IMR-90 (cell line): ENCODE measurements around the gene SLCO1B1. TPM values are rescaled to one million over a fixed set of nuclear protein-coding genes. Genes with fewer than 3 reads are reported as not detected.

Source experiments
- ATAC-seq: fragments of 200-7000 bp; cut with Tn5 transposase; 2 replicates; pipeline ENCODE4 v1.9.1; 2020; ENCODE audit warnings: low read depth, mild to moderate bottlenecking, moderate library complexity
- BruUV-seq: library from RNA; stranded (reverse); fragments of 400-500 nt; replicated peaks from 2 replicates; lab custom pipeline; 2021; lab: Mats Ljungman, UMichigan
- CTCF ChIA-PET: fragments of 300-600 bp; formaldehyde crosslinking; extraction: SDS; loops from one replicate; lab custom pipeline; 2021; ENCODE audit warnings: antibody characterized with exemption; lab: Yijun Ruan, JAX
- POLR2A ChIA-PET: fragments of 300-600 bp; sonication (Branson Sonifier 250); formaldehyde crosslinking; loops from one replicate; lab custom pipeline; 2022; ENCODE audit warnings: antibody characterized with exemption; ENCODE audit not compliant: unreplicated experiment; lab: Charles Lee
- DNase-seq: peaks from one replicate; pipeline ENCODE4 v3.0.0; 2013
- H2AFZ ChIP-seq: replicated peaks from 2 replicates; pipeline ENCODE3; 2013; ENCODE audit warnings: low read length, mild to moderate bottlenecking; ENCODE audit not compliant: poor library complexity
- H2AK5ac ChIP-seq: 2 replicates; pipeline ENCODE4 v1.6.1; 2013; ENCODE audit warnings: low read depth, low read length, inconsistent platforms
- H2AK9ac ChIP-seq: replicated peaks from 2 replicates; pipeline ENCODE3; 2013; ENCODE audit warnings: mild to moderate bottlenecking, low read depth, low read length, moderate library complexity; ENCODE audit not compliant: poor library complexity
- H2BK120ac ChIP-seq: 2 replicates; pipeline ENCODE4 v1.6.1; 2013; ENCODE audit warnings: low read depth, low read length, inconsistent platforms
- H2BK15ac ChIP-seq: 3 replicates; pipeline ENCODE4 v1.6.1; 2013; ENCODE audit warnings: low read depth, low read length, inconsistent platforms
- H2BK20ac ChIP-seq: 2 replicates; pipeline ENCODE4 v1.6.1; 2013; ENCODE audit warnings: low read depth, mild to moderate bottlenecking, inconsistent platforms, low read length, moderate library complexity
- H2BK5ac ChIP-seq: 2 replicates; pipeline ENCODE4 v1.6.1; 2013; ENCODE audit warnings: mild to moderate bottlenecking, low read depth, low read length, inconsistent platforms; ENCODE audit not compliant: poor library complexity, severe bottlenecking
- H3K14ac ChIP-seq: replicated peaks from 2 replicates; pipeline ENCODE4 v1.6.1; 2013; ENCODE audit warnings: low read depth, low read length, inconsistent platforms
- H3K18ac ChIP-seq: 2 replicates; pipeline ENCODE4 v1.6.1; 2013; ENCODE audit warnings: low read depth, low read length, control low read depth
- H3K23ac ChIP-seq: 2 replicates; pipeline ENCODE4 v1.6.1; 2013; ENCODE audit warnings: low read depth, low read length, inconsistent platforms
- H3K27ac ChIP-seq: 2 replicates; pipeline ENCODE4 v1.5.1; 2013; ENCODE audit warnings: mild to moderate bottlenecking, control low read depth, low read length; ENCODE audit not compliant: insufficient read depth
- H3K27me3 ChIP-seq: 2 replicates; pipeline ENCODE4 v1.6.1; 2013; ENCODE audit warnings: low read length; ENCODE audit not compliant: control insufficient read depth, insufficient read depth
- H3K36me3 ChIP-seq: 2 replicates; pipeline ENCODE4 v1.6.1; 2013; ENCODE audit warnings: low read length, mixed read lengths; ENCODE audit not compliant: control insufficient read depth, insufficient read depth
- H3K4ac ChIP-seq: 2 replicates; pipeline ENCODE4 v1.6.1; 2013; ENCODE audit warnings: low read depth, low read length, inconsistent platforms
- H3K4me1 ChIP-seq: 2 replicates; pipeline ENCODE4 v1.6.1; 2013; ENCODE audit warnings: low read length, mixed read lengths; ENCODE audit not compliant: control insufficient read depth, insufficient read depth
- H3K4me2 ChIP-seq: 2 replicates; pipeline ENCODE4 v1.6.1; 2013; ENCODE audit warnings: low read depth, mild to moderate bottlenecking, control low read depth, low read length, moderate library complexity
- H3K4me3 ChIP-seq: 2 replicates; pipeline ENCODE4 v1.5.1; 2013; ENCODE audit warnings: low read depth, mild to moderate bottlenecking, control low read depth, low read length, moderate library complexity; ENCODE audit not compliant: insufficient read depth
- H3K56ac ChIP-seq: 2 replicates; pipeline ENCODE4 v1.6.1; 2013; ENCODE audit warnings: low read length, inconsistent platforms; ENCODE audit not compliant: insufficient read depth; ENCODE audit errors: extremely low read depth
- H3K79me1 ChIP-seq, 2 experiments: 2 replicates each; pipeline ENCODE4 v1.6.1; 2013; ENCODE audit warnings: low read length in 2 of 2, inconsistent platforms in 1 of 2, low read depth in 1 of 2
- H3K9ac ChIP-seq: 2 replicates; pipeline ENCODE4 v1.6.1; 2013; ENCODE audit warnings: low read depth, low read length, control low read depth
- H3K9me1 ChIP-seq: 2 replicates; pipeline ENCODE4 v1.6.1; 2013; ENCODE audit warnings: low read length, inconsistent platforms; ENCODE audit not compliant: insufficient read depth
- H3K9me3 ChIP-seq: 2 replicates; pipeline ENCODE4 v1.6.1; 2013; ENCODE audit warnings: low read length; ENCODE audit not compliant: control insufficient read depth, insufficient read depth
- H4K20me1 ChIP-seq: 2 replicates; pipeline ENCODE4 v1.6.1; 2013; ENCODE audit warnings: low read length, inconsistent platforms; ENCODE audit not compliant: insufficient read depth
- H4K5ac ChIP-seq: 2 replicates; pipeline ENCODE4 v1.6.1; 2013; ENCODE audit warnings: mild to moderate bottlenecking, low read depth, low read length, control low read depth
- H4K8ac ChIP-seq, 2 experiments: 2 replicates each; pipeline ENCODE4 v1.6.1; 2013; ENCODE audit warnings: low read depth in 2 of 2, low read length in 2 of 2, control low read depth in 1 of 2, inconsistent platforms in 1 of 2
- H4K91ac ChIP-seq: 2 replicates; pipeline ENCODE4 v1.6.1; 2013; ENCODE audit warnings: low read depth, low read length, inconsistent platforms; ENCODE audit not compliant: insufficient read depth
- CEBPB ChIP-seq: IDR thresholded peaks from 2 replicates; pipeline ENCODE4 v1.6.1; 2012; ENCODE audit warnings: low read depth, low read length, improper control_type of control experiment
- CTCF ChIP-seq: conservative IDR thresholded peaks from 2 replicates; pipeline ENCODE4 v1.5.1; 2012; ENCODE audit warnings: mild to moderate bottlenecking, low read depth, low read length, improper control_type of control experiment
- FOS ChIP-seq: fragments of 150-350 bp; IDR thresholded peaks from 2 replicates; pipeline ENCODE4 v1.6.1; 2016; ENCODE audit warnings: low read depth, low read length
- MAFK ChIP-seq: IDR thresholded peaks from 2 replicates; pipeline ENCODE4 v1.6.1; 2012; ENCODE audit warnings: low read depth, low read length, improper control_type of control experiment
- MAZ ChIP-seq: IDR thresholded peaks from 2 replicates; pipeline ENCODE4 v1.6.1; 2012; ENCODE audit warnings: low read depth, mild to moderate bottlenecking, low read length, improper control_type of control experiment, moderate library complexity, borderline replicate concordance
- MXI1 ChIP-seq: IDR thresholded peaks from 2 replicates; pipeline ENCODE4 v1.6.1; 2012; ENCODE audit warnings: low read depth, mild to moderate bottlenecking, low read length, moderate library complexity, borderline replicate concordance
- POLR2A ChIP-seq: IDR thresholded peaks from 2 replicates; pipeline ENCODE4 v1.6.1; 2012; ENCODE audit warnings: mild to moderate bottlenecking, low read depth, low read length
- RCOR1 ChIP-seq: IDR thresholded peaks from 2 replicates; pipeline ENCODE4 v1.6.1; 2012; ENCODE audit warnings: mild to moderate bottlenecking, low read length, improper control_type of control experiment; ENCODE audit not compliant: insufficient replicate concordance
- RFX5 ChIP-seq: IDR thresholded peaks from 2 replicates; pipeline ENCODE4 v1.8.0; 2012; ENCODE audit warnings: low read depth, mild to moderate bottlenecking, low read length, moderate library complexity
- WGBS, 2 experiments: methylation state at CpG; one replicate each; pipeline versions ENCODE4 v1.1.5 to v1.1.7; 2013; ENCODE audit warnings: missing lambda C conversion rate in 2 of 2; ENCODE audit not compliant: insufficient read length in 1 of 2; ENCODE audit errors: extremely low coverage in 2 of 2; 5-methylcytosine and 5-hydroxymethylcytosine counted together
- dilution Hi-C: fragments of 300-500 bp; cut with HindIII; formaldehyde crosslinking; loops from one replicate; pipeline ENCODE4 v1.14.3; 2018; ENCODE audit warnings: low sequenced_read_pairs; ENCODE audit not compliant: unreplicated experiment
- in situ Hi-C: fragments of 300-500 bp; cut with MboI; formaldehyde crosslinking; loops from 3 replicates; pipeline ENCODE4 v1.14.3; 2019; ENCODE audit warnings: low sequenced_read_pairs, inconsistent platforms, mixed read lengths
- intact Hi-C: fragments of 100-400 bp; cut with micrococcal nuclease; formaldehyde crosslinking; loops from 2 replicates; pipeline ENCODE4 v1.10.0; 2022
- polyA plus RNA-seq, 3 experiments: library from polyadenylated mRNA; depleted of rRNA; stranded (reverse); fragments of >200 nt; gene quantifications; 2 replicates each; pipeline ENCODE4 v1.2.3, GENCODE V29; 2012; ENCODE audit warnings: low replicate concordance in 1 of 3
- total RNA-seq: library from RNA; depleted of rRNA; stranded (reverse); fragments of >200 nt; gene quantifications from 2 replicates; pipeline ENCODE4 v1.2.3, GENCODE V29; 2012
- TF ChIP-seq, protein P1 (sequence below): fragments of 150-350 bp; IDR thresholded peaks from 2 replicates; pipeline ENCODE4 v1.6.1; 2016; ENCODE audit warnings: low read depth, mild to moderate bottlenecking, low read length, moderate library complexity, borderline replicate concordance

The SLCO1B1 gene
- total and polyA plus RNA-seq, 2 of the 4 experiments (the other 2 are of a cell fraction), result not detected

DNA sequence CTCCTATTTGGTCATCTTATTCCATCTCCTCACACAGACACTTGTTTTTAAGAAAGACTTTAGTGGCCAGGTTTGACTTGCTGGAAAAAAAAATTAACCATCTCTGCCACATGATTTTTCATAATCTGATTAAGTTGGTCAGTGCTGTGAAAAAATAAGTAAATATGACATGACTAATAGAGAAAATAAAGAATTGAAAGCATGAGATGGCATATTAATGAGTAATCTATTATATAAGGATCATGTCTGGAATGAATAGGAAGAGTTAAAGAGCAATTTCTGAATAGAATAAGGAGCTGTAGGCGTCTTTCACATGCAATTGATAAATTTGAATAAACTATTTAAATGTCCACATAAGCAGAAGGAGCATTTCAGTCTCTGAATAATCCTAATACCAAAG is 12.2 kb upstream of the SLCO1B1 start:
- no peak overlapping the region for H2BK120ac ChIP-seq
- H2BK15ac ChIP-seq, result no peak overlapping the region
- no peak for DNase-seq
- no peak overlapping the region for H2AFZ ChIP-seq
- WGBS, 2 experiments, result no CpG with 5 or more reads among the region's 1 CpG
- H4K91ac ChIP-seq, result no peak overlapping the region
- H3K23ac ChIP-seq, result no peak overlapping the region
- no peak overlapping the region for H3K56ac ChIP-seq
- H4K8ac ChIP-seq, result no peak overlapping the region
- no peak overlapping the region for H4K5ac ChIP-seq
- dilution Hi-C loops (no loop called here), in situ Hi-C loops (no loop called here), intact Hi-C loops (no loop called here)
- TF ChIP-seq CTCF (no peak), RFX5 (no peak), FOS (no peak), RCOR1 (no peak), MAFK (no peak), MXI1 (no peak), CEBPB (no peak), POLR2A (no peak), MAZ (no peak)
- TF ChIP-seq, protein P1, sequence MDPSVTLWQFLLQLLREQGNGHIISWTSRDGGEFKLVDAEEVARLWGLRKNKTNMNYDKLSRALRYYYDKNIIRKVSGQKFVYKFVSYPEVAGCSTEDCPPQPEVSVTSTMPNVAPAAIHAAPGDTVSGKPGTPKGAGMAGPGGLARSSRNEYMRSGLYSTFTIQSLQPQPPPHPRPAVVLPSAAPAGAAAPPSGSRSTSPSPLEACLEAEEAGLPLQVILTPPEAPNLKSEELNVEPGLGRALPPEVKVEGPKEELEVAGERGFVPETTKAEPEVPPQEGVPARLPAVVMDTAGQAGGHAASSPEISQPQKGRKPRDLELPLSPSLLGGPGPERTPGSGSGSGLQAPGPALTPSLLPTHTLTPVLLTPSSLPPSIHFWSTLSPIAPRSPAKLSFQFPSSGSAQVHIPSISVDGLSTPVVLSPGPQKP, result no peak
- H3K4me3 ChIP-seq, result no peak overlapping the region
- ChIA-PET POLR2A (no interaction called here), CTCF (no interaction called here)
- H3K27me3 ChIP-seq, result no peaks in the 10 kb centered on the region
- H2BK5ac ChIP-seq, result no peak overlapping the region
- H3K4ac ChIP-seq, result no peak overlapping the region
- H4K20me1 ChIP-seq, result no peaks in the 10 kb centered on the region
- no peak for ATAC-seq
- no peak overlapping the region for H3K27ac ChIP-seq
- H3K9me3 ChIP-seq, result peaks cover 11% of the 10 kb centered on the region
- H3K4me1 ChIP-seq, result no peaks in the 10 kb centered on the region
- H3K9ac ChIP-seq, result no peak overlapping the region
- no peak overlapping the region for H3K14ac ChIP-seq
- H3K4me2 ChIP-seq, result no peak overlapping the region
- no peaks in the 10 kb centered on the region for H3K36me3 ChIP-seq
- BruUV-seq, result no TSS peak
- H2AK9ac ChIP-seq, result no peak overlapping the region
- H2AK5ac ChIP-seq, result no peak overlapping the region
- no peaks in the 10 kb centered on the region for H3K9me1 ChIP-seq
- no peaks in the 10 kb centered on the region for H3K79me1 ChIP-seq
- H2BK20ac ChIP-seq, result no peak overlapping the region
- H3K18ac ChIP-seq, result no peak overlapping the region
